Spleen (tissue), 11 donors: ENCODE results near the gene OPCML. TPM values are rescaled to one million over a fixed set of nuclear protein-coding genes. Genes with fewer than 3 reads are reported as not detected.

Experiments
- DNase-seq: peaks from one replicate; pipeline ENCODE4 v3.0.0-alpha.2; 2020
- H3K27ac ChIP-seq, 8 donors: fragments of 200-600 bp; sonication (generic) in 7 of 8; 1 replicate in 4 of 8; 2 replicates in 4 of 8; pipeline versions ENCODE4 v1.5.0 to v1.8.0; 2016 to 2021; ENCODE audit warnings: inconsistent platforms in 4 of 8, mild to moderate bottlenecking in 4 of 8, moderate library complexity in 1 of 8
- H3K27me3 ChIP-seq, 7 donors: fragments of 200-600 bp; sonication (generic) in 6 of 7; replicated peaks in 1 of 7; 1 replicate in 4 of 7; 2 replicates in 3 of 7; pipeline versions ENCODE4 v1.5.0 to v1.8.0; 2016 to 2021; ENCODE audit warnings: inconsistent platforms in 3 of 7, mild to moderate bottlenecking in 1 of 7
- H3K36me3 ChIP-seq, 6 donors: fragments of 200-600 bp; sonication (generic) in 5 of 6; 1 replicate in 4 of 6; 2 replicates in 2 of 6; pipeline versions ENCODE4 v1.5.0 to v1.8.0; 2016 to 2021; ENCODE audit warnings: inconsistent platforms in 2 of 6
- H3K4me1 ChIP-seq, 6 donors: fragments of 200-600 bp; sonication (generic) in 5 of 6; 1 replicate in 3 of 6; 2 replicates in 3 of 6; pipeline versions ENCODE4 v1.5.0 to v1.8.0; 2016 to 2021; ENCODE audit warnings: inconsistent platforms in 3 of 6
- H3K4me3 ChIP-seq, 8 donors: fragments of 200-600 bp; sonication (generic) in 7 of 8; 1 replicate in 4 of 8; 2 replicates in 4 of 8; pipeline versions ENCODE4 v1.5.0 to v1.8.0; 2016 to 2021; ENCODE audit warnings: inconsistent platforms in 4 of 8, mild to moderate bottlenecking in 4 of 8, moderate library complexity in 2 of 8
- H3K9me3 ChIP-seq, 8 donors: fragments of 200-600 bp; sonication (generic) in 7 of 8; 1 replicate in 4 of 8; 2 replicates in 4 of 8; pipeline versions ENCODE4 v1.5.0 to v1.8.0; 2016 to 2021; ENCODE audit warnings: inconsistent platforms in 4 of 8
- POLR2A ChIP-seq, 3 donors: fragments of 450-650 bp; IDR thresholded peaks; one replicate each; pipeline ENCODE4 v1.5.1; 2017; ENCODE audit warnings: antibody characterized with exemption in 3 of 3, mild to moderate bottlenecking in 1 of 3
- POLR2AphosphoS5 ChIP-seq, 3 donors: sonication (generic); formaldehyde crosslinking; IDR thresholded peaks; one replicate each; pipeline ENCODE4 v1.5.1; 2017; ENCODE audit warnings: antibody characterized with exemption in 3 of 3
- WGBS, 5 donors: extraction: QIAGEN DNeasy Blood & Tissue Kit in 3 of 5; methylation state at CpG; one replicate each; pipeline versions ENCODE4 v1.1.5 to v1.1.7; 2013 to 2018; 5-methylcytosine and 5-hydroxymethylcytosine counted together
- intact Hi-C: fragments of 100-400 bp; cut with DNase I; formaldehyde crosslinking; loops from one replicate; pipeline ENCODE4 v1.15.0; 2023; ENCODE audit warnings: low total_unique reads
- polyA plus RNA-seq, 3 donors: library from polyadenylated mRNA; stranded (reverse); fragments of 200-250 nt; gene quantifications; one replicate each; pipeline ENCODE4 v1.2.1, GENCODE V29; 2013
- total RNA-seq, 7 donors: library from RNA; depleted of rRNA in 3 of 7; stranded (reverse); fragments of >200 nt in 3 of 7; fragmentation: NEBNext Ultra II Directional in 4 of 7; extraction: Animal tissue kit (Norgen Biotek cat#: 25700) in 4 of 7; gene quantifications; one replicate each; pipeline versions ENCODE4 v1.1.0 to v1.2.1, GENCODE V29; 2016 to 2021
- TF ChIP-seq, protein P1 (sequence below), 11 experiments: fragments of 200-600 bp in 7 of 11; fragments of 450-650 bp in 4 of 11; sonication (generic) in 4 of 11; IDR thresholded peaks in 8 of 11; conservative IDR thresholded peaks in 3 of 11; 1 replicate in 7 of 11; 2 replicates in 4 of 11; pipeline versions ENCODE4 v1.4.0 to v1.8.0; 2016 to 2021; ENCODE audit warnings: antibody characterized with exemption in 11 of 11, inconsistent platforms in 4 of 11, mild to moderate bottlenecking in 1 of 11
- donor health status: healthy with polysubstance abuse.
- donor health status: DM: no; HTN: no; CAD: no; lungs with moderate emphysema.
- donor health status: DM: no; HTN: no; CAD: no.
- donor health status: Bipolar disorder and iron deficiency.
- donor health status: healthy.
- donor health status: DM: no; HTN: no; CAD: no.
- donor health status: DM: yes; HTN: yes; CAD: no.

Gene OPCML
- total and polyA plus RNA-seq, 10 donors: 0.09 to 10.7 (median 3.1) TPM

DNA sequence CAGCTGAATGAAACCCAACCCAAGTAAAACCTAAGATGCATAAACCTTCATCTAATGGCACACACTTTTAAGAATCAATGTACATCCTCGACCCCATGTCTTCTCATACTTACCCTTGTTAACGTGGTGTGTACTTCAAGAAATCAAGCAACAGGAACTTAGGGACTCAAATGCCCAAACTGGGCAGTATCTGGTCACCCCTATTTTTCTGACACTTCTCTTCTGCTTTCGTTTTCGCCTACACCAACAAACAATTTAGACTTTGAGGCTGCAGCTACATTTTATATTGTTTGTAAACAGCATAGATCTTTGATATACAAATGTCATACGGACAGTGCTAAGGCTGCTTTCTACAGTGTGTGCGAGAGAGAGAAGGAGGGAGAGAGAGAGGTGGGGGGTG, 1117.8 kb downstream of the OPCML start:
- no peak for TF ChIP-seq POLR2AphosphoS5 (IDR thresholded peaks at IDR 0.05)
- TF ChIP-seq, protein P1, sequence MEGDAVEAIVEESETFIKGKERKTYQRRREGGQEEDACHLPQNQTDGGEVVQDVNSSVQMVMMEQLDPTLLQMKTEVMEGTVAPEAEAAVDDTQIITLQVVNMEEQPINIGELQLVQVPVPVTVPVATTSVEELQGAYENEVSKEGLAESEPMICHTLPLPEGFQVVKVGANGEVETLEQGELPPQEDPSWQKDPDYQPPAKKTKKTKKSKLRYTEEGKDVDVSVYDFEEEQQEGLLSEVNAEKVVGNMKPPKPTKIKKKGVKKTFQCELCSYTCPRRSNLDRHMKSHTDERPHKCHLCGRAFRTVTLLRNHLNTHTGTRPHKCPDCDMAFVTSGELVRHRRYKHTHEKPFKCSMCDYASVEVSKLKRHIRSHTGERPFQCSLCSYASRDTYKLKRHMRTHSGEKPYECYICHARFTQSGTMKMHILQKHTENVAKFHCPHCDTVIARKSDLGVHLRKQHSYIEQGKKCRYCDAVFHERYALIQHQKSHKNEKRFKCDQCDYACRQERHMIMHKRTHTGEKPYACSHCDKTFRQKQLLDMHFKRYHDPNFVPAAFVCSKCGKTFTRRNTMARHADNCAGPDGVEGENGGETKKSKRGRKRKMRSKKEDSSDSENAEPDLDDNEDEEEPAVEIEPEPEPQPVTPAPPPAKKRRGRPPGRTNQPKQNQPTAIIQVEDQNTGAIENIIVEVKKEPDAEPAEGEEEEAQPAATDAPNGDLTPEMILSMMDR (IDR thresholded peaks at IDR 0.05 in 8 of 11, conservative IDR thresholded peaks at IDR 0.05 in 3 of 11): no peak
- no peak for TF ChIP-seq POLR2A (IDR thresholded peaks at IDR 0.05)
- no peak for DNase-seq
- Histone ChIP-seq H3K27me3 (no peaks in the 10 kb centered on the region), H3K36me3 (no peaks in the 10 kb centered on the region), H3K27ac (no peak overlapping the region), H3K9me3 (no peaks in the 10 kb centered on the region), H3K4me1 (no peaks in the 10 kb centered on the region), H3K4me3 (no peak overlapping the region)
- 73 to 80% (median 76%) methylated on average over 6 of the region's 6 CpGs for WGBS, 5 donors
- intact Hi-C loops: no loop called here

DNA sequence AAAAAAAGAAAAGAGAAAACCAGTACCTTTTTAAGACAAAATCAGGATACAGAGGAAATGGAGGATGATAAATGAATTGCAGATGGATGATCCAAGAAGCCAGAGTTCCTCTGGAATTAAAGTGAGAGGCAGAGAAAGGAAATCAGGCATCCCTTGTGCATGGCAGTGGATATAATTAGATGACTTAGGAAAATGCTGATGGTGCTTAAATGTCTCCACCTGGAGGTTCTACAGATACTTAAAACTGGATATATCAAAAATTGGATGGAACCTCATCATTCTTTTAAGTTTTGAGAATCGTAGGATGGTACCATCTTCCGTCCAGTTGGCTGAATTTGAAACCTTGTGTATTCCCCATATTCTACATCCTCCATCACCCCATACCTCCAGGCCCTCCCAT, 1121.9 kb downstream of the OPCML start:
- Histone ChIP-seq H3K27me3 (no peaks in the 10 kb centered on the region), H3K9me3 (no peaks in the 10 kb centered on the region), H3K27ac (no peak overlapping the region), H3K4me1 (no peaks in the 10 kb centered on the region), H3K36me3 (no peaks in the 10 kb centered on the region), H3K4me3 (no peak overlapping the region)
- TF ChIP-seq, protein P1 (IDR thresholded peaks at IDR 0.05 in 8 of 11, conservative IDR thresholded peaks at IDR 0.05 in 3 of 11): no peak
- no peak for TF ChIP-seq POLR2AphosphoS5 (IDR thresholded peaks at IDR 0.05)
- no peak for TF ChIP-seq POLR2A (IDR thresholded peaks at IDR 0.05)
- intact Hi-C loops: no loop called here
- WGBS, 5 donors: 78 to 91% (median 83%) methylated on average over 2 of the region's 2 CpGs
- DNase-seq: no peak

- Histone ChIP-seq H3K9me3 (no peaks in the 10 kb centered on the region), H3K27ac (no peak overlapping the region), H3K4me1 (no peaks in the 10 kb centered on the region), H3K4me3 (no peak overlapping the region), H3K36me3 (no peaks in the 10 kb centered on the region), H3K27me3 (no peaks in the 10 kb centered on the region)
- 77 to 86% (median 83%) methylated on average over 3 of the region's 3 CpGs for WGBS, 5 donors
- DNase-seq: no peak
- TF ChIP-seq POLR2A (IDR thresholded peaks at IDR 0.05) (no peak), POLR2AphosphoS5 (IDR thresholded peaks at IDR 0.05) (no peak)
- TF ChIP-seq, protein P1 (IDR thresholded peaks at IDR 0.05 in 8 of 11, conservative IDR thresholded peaks at IDR 0.05 in 3 of 11): no peak
- intact Hi-C loops: no loop called here
These were observed 1122.5 kb downstream of the OPCML start for GRCh38 chr11:132409573-132410355.

DNA sequence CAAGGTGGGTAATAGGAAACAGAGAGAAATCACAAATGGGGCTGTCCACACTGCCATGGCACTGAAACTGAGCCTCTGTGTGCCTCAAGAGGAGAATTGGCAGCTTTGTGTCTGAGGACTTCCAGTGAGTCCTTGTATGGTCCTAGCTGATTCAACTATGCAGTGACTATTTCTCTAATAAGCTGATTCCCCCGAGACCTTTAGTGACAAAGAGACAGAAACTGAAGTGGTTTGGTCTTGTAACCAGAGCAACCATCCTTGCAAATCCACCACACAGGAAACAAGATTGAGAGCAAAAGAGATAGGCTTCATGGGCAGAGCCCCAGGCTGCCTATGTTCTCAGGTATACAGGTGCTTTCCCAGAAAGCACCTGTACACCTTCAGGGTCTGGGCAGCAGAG, 1123.4 kb downstream of the OPCML start:
- Histone ChIP-seq H3K4me3 (no peak overlapping the region), H3K4me1 (no peaks in the 10 kb centered on the region), H3K36me3 (no peaks in the 10 kb centered on the region), H3K27me3 (no peaks in the 10 kb centered on the region), H3K27ac (no peak overlapping the region), H3K9me3 (no peaks in the 10 kb centered on the region)
- WGBS, 5 donors: 45 to 75% (median 60%) methylated on average over 1 of the region's 1 CpG
- TF ChIP-seq POLR2A (IDR thresholded peaks at IDR 0.05) (no peak), POLR2AphosphoS5 (IDR thresholded peaks at IDR 0.05) (no peak)
- TF ChIP-seq, protein P1 (IDR thresholded peaks at IDR 0.05 in 8 of 11, conservative IDR thresholded peaks at IDR 0.05 in 3 of 11): no peak
- DNase-seq: no peak
- intact Hi-C loops: no loop called here
